ACHN (cell line): ENCODE data around the gene SLC45A1.
A peak's percentile ranks its signal among the peaks of the same experiment; 100 is the strongest.
"Not testable (repeated sequence)": the region's sequence is repeated elsewhere in the genome, so short reads cannot be mapped to it uniquely, and the experiment has no call there.

Experiments
- DNase-seq: peaks from one replicate; pipeline ENCODE4 v3.0.0-alpha.2; 2015
- in situ Hi-C: cut with HindIII; loops from 2 replicates; pipeline ENCODE4 v1.10.0; 2017; ENCODE audit warnings: low sequenced_read_pairs, low pct_ligation_motif_present, low pct_unique_long_range_greater_than_20kb

The SLC45A1 gene

DNA sequence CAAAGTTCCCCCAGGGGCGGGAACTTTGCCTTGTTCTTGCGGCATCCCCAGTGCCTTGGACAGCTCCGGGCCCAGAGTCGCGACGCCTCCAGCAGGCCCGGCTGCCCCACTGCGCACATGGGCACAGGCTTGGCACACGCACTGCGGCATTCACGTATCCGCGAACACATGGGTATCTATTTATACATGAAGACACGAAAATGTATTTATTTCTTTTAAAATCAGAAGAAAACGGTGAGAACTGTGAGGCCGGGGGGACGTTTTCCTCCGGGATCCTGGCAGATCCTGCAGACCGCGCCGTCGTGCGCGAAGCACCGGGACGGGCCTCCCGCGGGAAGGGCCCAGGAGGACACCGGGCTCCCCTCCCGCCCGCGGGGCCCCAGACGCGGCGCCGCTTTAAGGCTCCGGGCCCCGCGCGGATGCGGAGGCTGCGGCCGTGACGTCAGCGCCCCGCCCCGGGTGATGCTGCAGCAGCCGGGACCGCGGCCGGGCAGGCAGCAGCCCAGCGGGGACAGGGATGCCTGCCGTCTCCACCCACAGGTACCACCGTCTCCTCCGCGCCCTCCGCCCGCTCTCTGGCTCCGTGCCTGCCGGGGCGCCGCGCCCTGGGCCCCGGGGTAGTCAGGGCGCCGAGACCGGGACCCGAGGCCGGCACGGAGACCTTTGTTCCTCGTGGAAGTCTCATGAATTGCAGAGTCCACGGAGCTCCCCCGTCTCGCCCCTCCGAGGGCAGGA is at the start of gene SLC45A1:
Gene SLC45A1 (plus strand): TSS at position 468 of the 735 bp plus-strand sequence. CDS start 6,216 bp downstream, outside the sequence.
- peak; percentile 38 for DNase-seq
- in situ Hi-C loops, result loop anchor here (10.0 kb wide), 1 partner anchor 303 kb away; no protein-coding TSS in a partner anchor

DNA sequence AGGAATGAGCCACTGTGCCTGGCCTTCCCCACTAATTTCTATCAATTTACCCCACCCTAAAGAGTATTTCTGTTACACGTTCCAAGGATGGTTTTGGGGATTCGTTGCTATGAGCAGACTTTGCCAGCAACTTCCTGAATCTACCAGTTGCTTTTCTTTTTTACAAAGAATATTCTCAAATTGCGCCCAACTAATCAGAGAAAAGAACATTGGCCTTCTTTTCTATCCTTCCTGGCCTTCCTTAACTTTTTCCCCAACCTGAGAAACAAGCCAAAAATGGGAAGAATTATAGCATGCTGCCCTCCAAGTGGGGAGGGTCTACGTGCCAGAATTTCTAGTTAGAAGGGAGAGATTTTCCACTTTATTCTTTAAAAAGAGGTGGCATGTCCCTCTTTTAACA is 44.9 kb upstream of the SLC45A1 start:
- in situ Hi-C loops, result no loop called here
- DNase-seq, result no peak

DNA sequence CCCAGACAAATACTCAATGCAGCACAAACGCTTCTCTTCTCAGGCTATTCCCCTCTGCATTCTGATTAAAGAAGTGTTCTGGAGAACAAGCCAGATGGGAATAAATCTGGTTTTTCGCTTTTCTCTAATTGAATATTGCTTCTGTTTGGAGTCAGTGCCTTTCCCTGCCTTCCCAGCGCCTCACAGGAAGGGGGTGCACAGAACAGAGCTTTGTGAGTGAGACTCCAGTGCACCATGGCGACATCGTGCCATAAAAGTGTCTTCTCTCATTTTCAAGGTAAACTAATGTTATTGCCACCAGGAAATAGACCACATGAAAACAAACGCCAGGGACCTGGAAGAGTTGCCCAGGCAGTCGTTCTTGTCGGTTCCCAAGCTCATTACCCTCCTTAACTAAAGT is 43.6 kb upstream of the SLC45A1 start:
- in situ Hi-C loops, result no loop called here
- DNase-seq, result no peak

DNA sequence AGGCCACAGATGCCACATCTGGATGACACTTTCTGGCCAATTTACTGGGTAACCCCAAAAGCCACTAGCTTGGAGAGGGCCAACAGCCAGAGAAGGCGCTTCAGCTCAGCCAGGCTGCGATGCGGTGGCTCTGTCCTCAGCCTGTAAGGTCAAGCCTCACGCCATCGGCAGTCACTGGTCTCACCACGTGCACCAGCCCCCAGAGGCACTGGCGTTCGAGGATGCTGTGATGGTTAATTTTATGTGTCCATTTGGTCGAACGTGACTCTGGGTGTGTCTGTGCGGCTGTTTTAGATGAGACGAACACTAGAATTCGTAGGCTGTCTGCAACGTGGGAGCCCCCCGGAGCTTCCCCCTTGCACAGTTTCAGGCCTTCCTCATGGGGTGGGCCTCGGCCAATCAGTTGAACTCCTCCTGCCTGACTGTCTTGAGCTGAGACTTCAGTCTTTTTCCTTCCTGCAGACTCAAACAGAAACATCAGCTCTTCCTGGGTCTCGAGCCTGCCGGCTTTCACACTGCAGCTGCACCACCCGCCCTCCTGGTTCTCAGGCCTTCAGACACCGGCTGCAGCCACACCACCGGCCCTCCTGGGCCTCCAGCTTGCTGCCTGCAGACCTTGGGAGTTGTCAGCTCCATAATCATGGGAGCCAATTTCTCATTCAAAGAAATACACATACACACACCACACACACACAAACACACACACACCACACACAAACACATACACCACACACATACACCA is 41.6 kb upstream of the SLC45A1 start:
- in situ Hi-C loops, result no loop called here
- no peak for DNase-seq

DNA sequence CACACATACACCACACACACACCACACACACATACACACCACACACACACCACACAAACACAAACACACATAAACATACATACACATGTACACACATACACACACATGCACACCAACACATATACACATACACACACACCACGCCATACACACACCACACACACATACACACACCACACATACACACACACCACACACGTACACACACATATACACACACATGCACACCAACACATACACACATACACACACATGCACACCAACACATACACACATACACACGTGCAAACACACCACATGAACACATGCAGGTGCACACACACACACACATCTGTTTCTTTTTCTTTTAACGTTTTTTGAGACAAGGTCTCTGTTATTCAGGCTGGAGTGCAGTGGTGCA is 41.0 kb upstream of the SLC45A1 start:
- in situ Hi-C loops, result no loop called here
- DNase-seq, result no peak

DNA sequence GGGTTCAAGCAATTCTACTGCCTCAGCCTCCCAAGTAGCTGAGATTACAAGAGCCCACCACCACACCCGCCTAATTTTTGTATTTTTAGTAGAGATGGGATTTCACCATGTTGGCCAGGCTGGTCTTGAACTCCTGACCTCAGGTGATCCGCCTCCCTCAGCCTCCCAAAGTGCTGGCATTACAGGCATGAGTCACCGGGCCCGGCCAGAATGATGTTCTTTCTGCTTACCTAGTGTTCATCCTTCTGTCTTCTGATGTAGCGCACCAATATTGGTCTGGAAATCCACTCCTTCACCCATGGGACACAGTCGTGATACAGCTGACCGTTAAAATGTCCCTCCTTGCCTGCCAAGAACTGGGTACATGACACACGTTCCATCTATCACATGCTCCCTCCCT is 39.2 kb upstream of the SLC45A1 start:
- in situ Hi-C loops, DNase-seq: not testable (repeated sequence)

DNA sequence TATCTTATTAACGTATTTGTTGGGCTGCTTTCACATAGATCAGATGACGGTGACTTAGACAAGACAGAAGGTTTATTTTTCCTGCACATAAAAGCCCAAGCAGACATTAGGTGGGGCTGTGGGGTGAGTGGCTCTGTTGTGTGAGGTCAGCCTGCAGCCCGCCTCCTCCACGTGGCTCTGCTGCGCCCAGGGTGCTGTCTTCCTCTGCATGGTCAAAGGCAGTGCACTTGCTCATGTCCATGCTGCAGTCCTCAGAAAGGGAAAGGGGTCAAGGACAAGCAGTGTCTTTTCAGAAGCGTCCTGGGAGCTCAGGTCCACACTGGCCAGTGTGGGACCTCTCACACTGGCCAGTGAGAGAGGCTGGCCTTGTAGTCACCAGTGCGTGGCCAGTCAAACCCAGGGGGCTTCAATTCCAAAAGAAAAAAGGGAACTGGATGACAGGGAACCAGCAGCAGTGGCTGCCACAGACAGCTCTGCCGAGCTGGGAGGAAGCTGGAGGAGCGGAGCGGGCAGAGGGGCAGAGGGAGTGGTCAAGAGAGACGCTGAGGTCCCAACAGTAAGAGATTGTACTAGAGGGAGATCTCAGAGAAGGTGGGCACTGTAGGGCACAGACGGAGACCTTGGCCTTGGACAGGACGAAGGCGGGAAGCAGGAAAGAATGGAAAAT is 35.9 kb upstream of the SLC45A1 start:
- no peak for DNase-seq
- in situ Hi-C loops, result no loop called here

DNA sequence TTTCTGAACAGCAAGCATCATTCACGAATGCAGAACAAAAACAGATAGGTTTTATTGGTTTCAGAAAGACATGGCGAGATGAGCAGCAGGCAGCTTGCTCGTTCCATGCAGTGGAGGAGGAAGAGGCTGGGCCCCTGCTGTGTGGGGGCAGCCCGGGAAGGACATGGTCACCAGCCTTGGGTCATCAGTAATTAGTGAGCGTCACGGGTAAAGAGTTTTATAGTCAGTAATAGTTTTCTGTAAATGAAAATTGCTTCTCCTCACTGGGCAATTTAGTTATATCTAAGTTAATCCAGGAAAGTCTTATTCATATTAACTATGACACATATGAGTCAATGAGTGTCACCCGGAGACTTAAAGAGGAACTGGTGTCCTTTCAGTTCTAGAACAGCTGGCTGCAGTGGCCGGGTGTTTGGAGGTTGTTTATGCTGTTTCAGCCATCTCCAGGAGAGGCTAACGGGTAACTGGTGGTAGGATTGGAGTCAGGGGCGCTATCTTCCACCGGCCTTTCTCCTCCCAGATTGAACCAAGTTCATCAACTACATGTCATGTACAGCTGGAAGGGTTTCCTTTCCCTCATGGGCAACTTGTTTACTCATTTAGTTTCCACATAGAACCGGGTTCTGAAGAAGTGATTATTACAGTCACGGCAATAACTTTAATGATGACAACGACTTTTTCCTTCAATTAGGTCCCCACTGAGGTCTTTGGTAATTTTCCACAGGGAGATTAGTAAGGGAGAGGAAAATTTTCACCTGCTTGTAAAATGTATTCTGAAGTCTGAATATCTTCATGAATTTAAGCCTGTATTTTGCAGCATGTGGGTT is 34.6 kb upstream of the SLC45A1 start:
- in situ Hi-C loops, result no loop called here
- no peak for DNase-seq

DNA sequence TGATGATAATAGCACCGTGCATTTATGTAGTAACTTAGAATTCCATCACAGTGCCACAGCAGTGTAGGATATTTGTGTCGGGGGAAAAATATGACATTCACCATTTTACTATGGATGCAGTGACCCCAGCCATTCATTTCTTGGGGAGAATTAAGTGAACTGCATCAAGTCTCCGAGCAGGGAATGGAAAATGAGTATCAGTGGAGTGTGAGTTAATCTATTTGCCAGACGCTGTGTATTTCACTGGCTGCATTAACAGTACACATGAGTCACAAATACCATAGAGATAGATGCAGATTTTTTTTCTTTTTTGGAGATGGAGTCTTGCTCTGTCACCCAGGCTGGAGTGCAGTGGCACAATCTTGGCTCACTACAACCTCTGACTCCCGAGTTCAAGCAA is 33.8 kb upstream of the SLC45A1 start:
- no peak for DNase-seq
- in situ Hi-C loops, result no loop called here

DNA sequence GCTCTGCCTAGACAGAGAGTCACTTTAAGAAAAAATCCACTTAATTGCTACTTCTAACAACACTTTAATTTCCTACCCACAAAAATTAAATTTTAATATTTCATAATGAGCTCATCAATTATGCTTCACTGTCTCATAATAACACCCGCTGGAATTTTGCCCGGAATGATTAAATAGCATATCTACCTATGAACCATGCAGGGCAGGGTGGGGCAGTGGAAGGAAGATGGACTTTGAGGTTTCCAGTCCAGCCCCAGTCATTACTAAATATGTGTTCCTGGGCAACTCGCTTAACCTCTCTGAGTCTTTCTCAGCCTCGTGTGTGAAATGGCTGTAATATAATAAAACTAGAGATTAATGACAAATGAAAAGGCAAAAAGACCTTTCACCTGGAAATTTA is 32.8 kb upstream of the SLC45A1 start:
- in situ Hi-C loops, result no loop called here
- DNase-seq, result no peak

DNA sequence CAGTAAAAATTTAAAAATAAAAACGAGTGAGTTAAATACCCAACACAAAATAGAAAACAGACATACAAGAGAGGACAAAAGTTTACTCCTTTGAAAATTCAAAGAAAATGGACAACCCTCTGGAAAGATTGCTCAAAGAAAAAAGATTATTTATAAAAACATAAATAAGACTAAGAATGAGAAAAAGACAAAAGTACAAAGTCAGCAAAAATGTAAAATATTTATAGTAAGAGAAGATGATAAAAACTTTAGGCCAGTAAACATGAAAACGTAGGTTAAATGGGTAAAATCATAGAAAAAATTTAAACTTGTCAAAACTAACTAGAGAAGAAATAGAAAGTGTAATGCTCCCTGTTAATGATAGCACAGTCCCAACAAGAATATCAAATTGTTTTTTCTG is 31.9 kb upstream of the SLC45A1 start:
- in situ Hi-C loops, result no loop called here
- DNase-seq, result no peak

DNA sequence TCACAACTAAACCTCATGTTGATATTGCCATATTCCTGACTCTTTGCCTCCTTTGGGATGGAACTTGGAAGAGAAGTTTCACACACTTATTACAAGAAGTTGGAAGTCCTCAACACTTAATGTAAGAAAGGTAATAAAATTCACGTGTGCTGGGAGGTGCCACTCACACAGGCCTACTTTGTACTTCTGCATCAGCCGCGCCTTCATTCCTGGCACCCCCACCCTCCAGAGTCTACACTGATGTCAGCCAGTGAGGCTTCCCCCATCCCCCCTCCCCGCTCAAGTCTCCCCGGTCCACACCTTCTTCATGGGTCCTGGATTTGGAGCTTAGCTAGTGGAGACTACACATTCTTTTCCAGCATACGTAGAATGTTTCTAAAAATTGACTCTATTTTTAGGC is 24.8 kb upstream of the SLC45A1 start:
- DNase-seq, result no peak
- in situ Hi-C loops, result no loop called here

DNA sequence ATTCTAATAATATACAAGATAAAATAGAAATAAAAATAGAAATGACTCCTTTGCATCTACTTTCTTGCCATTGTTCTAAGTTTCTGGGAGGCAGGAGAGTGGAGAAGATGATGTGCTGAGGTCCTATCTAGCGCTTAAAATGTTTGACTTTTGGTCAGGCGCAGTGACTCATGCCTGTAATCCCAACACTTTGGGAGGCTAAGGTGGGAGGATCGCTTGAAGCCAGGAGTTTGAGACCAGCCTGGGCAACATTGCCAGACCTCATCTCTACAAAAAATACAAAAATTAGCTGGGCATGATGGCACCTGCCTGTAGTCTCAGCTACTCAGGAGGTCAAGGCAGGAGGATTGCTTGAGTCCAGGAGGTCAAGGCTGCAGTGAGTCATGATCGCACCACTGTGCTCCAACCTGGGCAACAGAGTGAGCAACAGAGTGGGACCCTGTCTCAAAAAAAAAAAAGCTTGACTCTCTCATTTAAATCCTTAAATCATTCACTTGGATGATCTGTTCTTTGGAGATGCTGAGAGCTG is 24.2 kb upstream of the SLC45A1 start:
- in situ Hi-C loops, result no loop called here
- DNase-seq, result no peak

DNA sequence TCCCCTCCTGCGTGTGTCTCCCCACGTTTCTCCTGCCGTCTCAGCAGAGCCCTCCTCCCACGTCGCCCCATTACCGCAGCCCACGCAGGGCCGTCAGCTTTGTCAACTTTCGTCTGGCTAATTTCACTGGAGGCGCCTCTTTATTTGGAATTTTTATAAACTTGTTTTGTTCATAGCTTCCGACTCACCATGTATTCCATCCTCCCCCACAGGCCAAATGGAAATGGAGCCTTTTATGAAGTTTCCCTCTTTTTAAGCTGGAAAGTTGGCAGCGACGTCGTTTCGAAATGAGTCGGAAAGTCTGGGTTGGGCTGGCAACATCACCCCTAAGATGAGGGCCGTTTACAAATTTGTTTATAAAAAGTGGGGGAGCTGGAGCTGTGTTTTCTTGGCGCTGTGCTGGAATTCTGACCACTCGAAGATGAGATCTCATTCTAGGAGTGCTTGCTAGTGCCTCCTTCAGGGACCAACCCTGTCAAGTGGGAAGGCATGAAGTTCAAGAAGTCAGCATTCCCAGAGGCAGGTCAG is 23.7 kb upstream of the SLC45A1 start:
- DNase-seq, result no peak
- in situ Hi-C loops, result no loop called here

DNA sequence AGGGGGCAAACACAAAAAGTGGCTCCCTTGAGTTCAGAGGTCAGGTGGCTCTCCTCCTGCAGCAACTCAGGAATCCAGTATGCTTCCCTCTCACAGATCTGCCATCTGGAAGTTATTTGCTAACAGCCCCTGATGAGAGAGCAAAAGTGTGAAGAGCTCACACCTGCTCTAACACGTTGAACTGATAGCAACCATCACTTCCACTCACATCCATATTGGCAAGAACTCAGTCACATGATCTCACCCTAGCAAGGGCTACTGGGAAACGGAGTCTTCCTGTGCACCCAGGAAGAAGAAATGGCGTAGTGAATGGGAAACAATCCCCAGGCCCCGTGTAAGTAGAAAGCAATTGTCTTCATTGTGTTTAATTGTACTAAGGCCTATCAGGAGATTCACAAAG is 20.7 kb upstream of the SLC45A1 start:
- in situ Hi-C loops, result no loop called here
- no peak for DNase-seq

DNA sequence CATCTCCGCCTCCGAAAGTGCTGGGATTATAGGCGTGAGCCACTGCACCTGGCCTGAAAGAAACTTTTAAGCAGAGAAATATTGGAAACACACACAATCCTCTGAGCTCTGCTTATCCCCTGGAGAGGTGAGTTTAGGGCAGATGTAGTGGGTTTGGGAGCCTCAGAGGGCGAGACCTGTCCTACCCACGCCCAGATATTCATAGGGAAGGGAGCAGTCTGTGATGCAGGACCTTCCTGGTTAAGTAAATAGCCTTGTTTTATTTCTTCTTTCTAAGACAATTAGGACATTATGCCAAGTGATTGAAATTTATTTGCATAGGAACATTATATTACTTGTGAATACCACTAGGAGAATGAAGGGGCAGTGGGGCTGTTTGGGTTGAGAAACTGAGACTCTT is 18.0 kb upstream of the SLC45A1 start:
- in situ Hi-C loops, result no loop called here

DNA sequence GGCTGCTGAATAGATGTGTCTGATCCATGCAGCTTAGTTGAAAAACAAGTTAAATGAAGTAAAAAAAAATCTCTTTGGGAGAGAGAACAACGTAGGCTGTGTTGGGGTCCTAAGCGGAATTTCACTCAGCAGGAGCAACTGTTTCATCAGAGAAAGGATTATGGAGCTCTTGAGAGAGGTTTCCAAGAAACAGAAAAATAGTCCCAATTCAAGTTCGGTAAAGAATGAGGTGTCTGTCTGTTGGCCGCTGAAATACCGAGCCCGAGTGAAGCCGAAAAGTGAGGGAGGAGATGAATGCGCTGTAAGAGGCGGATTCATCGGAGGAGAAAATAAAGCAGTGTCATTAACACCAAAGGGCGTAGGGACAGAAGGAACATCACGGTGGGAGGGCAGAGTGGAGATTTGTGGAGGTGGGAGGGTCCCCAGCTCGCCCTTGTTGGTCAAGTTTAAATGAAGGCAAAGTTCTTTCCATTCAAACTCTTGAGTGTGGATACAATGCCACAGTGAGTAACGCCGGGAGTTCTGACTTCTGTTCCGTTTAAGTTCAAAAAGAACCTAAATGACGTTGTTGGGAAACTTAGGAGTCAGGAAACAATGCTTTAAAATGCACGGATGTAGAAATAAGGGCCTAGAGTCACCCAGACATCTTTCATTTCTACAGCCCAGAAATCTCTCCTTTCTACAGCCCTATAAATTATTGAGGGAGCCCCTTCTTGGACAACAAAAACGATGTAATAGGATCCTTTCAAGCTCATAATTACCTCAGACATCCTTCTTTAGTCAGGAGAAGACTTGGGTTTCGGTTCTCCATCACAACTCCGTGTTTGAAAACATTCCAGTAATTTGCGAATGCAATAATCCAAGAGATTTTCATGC is 15.6 kb upstream of the SLC45A1 start:
- in situ Hi-C loops, result no loop called here
- DNase-seq, result no peak

More for the DNA sequence above, 18.0 kb upstream of the SLC45A1 start:
- DNase-seq, result no peak
